DND-41 (cell line): Measurements from ENCODE around the gene EFHD2.

Experiments
- ATAC-seq: fragments of 200-7000 bp; cut with Tn5 transposase; 3 replicates; pipeline ENCODE4 v1.9.1; 2021; ENCODE audit warnings: low read depth; ENCODE audit not compliant: insufficient read depth
- DNase-seq: peaks from one replicate; pipeline ENCODE4 v3.0.0-alpha.2; 2020
- H2AFZ ChIP-seq: 2 replicates; pipeline ENCODE4 v1.6.0; 2012; ENCODE audit warnings: low read depth, low read length
- H3K27ac ChIP-seq: 2 replicates; pipeline ENCODE4 v1.5.1; 2012; ENCODE audit warnings: low read length, inconsistent platforms
- H3K27me3 ChIP-seq: fragments of 200-600 bp; sonication (generic); 2 replicates; pipeline ENCODE4 v1.6.0; 2012; ENCODE audit warnings: low read length, mild to moderate bottlenecking, inconsistent platforms; ENCODE audit not compliant: insufficient read depth, poor library complexity
- H3K36me3 ChIP-seq: 2 replicates; pipeline ENCODE4 v1.5.1; 2012; ENCODE audit warnings: low read length, inconsistent platforms; ENCODE audit not compliant: insufficient read depth
- H3K4me1 ChIP-seq: 2 replicates; pipeline ENCODE4 v1.5.1; 2012; ENCODE audit warnings: mild to moderate bottlenecking, low read length; ENCODE audit not compliant: insufficient read depth
- H3K4me2 ChIP-seq: 2 replicates; pipeline ENCODE4 v1.6.0; 2012; ENCODE audit warnings: mild to moderate bottlenecking, moderate library complexity, low read length, inconsistent platforms; ENCODE audit not compliant: insufficient read depth
- H3K4me3 ChIP-seq, 2 experiments: fragments of 200-600 bp in 1 of 2; shearing (Covaris generic) in 1 of 2; 2 replicates each; pipeline ENCODE4 v1.5.1; 2012 to 2016; ENCODE audit warnings: inconsistent platforms in 2 of 2, low read length in 2 of 2, mild to moderate bottlenecking in 2 of 2, low read depth in 1 of 2, moderate library complexity in 1 of 2
- H3K79me2 ChIP-seq: 2 replicates; pipeline ENCODE4 v1.6.0; 2012; ENCODE audit warnings: low read length, inconsistent platforms; ENCODE audit not compliant: insufficient read depth
- H3K9ac ChIP-seq: 2 replicates; pipeline ENCODE4 v1.6.0; 2012; ENCODE audit warnings: low read depth, mild to moderate bottlenecking, inconsistent platforms, low read length, moderate library complexity
- H3K9me3 ChIP-seq: 2 replicates; pipeline ENCODE4 v1.5.1; 2012; ENCODE audit warnings: low read length, moderate library complexity, mild to moderate bottlenecking, inconsistent platforms; ENCODE audit not compliant: insufficient read depth, severe bottlenecking
- H4K20me1 ChIP-seq: 2 replicates; pipeline ENCODE4 v1.6.0; 2012; ENCODE audit warnings: low read length; ENCODE audit not compliant: insufficient read depth
- EZH2 ChIP-seq: IDR thresholded peaks from 3 replicates; pipeline ENCODE4 v1.6.1; 2012; ENCODE audit warnings: borderline replicate concordance, low read depth, mild to moderate bottlenecking, moderate library complexity, low read length, inconsistent platforms; ENCODE audit not compliant: severe bottlenecking
- TF ChIP-seq, protein P1 (sequence below): IDR thresholded peaks from 2 replicates; pipeline ENCODE4 v1.5.1; 2012; ENCODE audit warnings: borderline replicate concordance, low read length, moderate library complexity, mild to moderate bottlenecking; ENCODE audit not compliant: poor library complexity, severe bottlenecking; ENCODE audit errors: extremely low read depth

Gene EFHD2

GRCh38 chr1:15362737-15363128 is 47.0 kb upstream of the EFHD2 start:
- H3K27ac ChIP-seq: no peak overlapping the region
- no peak overlapping the region for H3K4me2 ChIP-seq
- ATAC-seq (no peak), DNase-seq (no peak)
- H4K20me1 ChIP-seq: peaks cover 4% of the 10 kb centered on the region; the same call in 1 of the 2 replicates
- no peaks in the 10 kb centered on the region for H3K36me3 ChIP-seq
- H3K4me3 ChIP-seq: no peak overlapping the region
- no peaks in the 10 kb centered on the region for H3K4me1 ChIP-seq
- TF ChIP-seq EZH2: no peak
- TF ChIP-seq, protein P1, sequence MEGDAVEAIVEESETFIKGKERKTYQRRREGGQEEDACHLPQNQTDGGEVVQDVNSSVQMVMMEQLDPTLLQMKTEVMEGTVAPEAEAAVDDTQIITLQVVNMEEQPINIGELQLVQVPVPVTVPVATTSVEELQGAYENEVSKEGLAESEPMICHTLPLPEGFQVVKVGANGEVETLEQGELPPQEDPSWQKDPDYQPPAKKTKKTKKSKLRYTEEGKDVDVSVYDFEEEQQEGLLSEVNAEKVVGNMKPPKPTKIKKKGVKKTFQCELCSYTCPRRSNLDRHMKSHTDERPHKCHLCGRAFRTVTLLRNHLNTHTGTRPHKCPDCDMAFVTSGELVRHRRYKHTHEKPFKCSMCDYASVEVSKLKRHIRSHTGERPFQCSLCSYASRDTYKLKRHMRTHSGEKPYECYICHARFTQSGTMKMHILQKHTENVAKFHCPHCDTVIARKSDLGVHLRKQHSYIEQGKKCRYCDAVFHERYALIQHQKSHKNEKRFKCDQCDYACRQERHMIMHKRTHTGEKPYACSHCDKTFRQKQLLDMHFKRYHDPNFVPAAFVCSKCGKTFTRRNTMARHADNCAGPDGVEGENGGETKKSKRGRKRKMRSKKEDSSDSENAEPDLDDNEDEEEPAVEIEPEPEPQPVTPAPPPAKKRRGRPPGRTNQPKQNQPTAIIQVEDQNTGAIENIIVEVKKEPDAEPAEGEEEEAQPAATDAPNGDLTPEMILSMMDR: no peak
- H3K9me3 ChIP-seq: no peaks in the 10 kb centered on the region
- H3K9ac ChIP-seq: no peak overlapping the region
- peaks cover 3% of the 10 kb centered on the region for H3K27me3 ChIP-seq
- H2AFZ ChIP-seq: no peak overlapping the region
- no peaks in the 10 kb centered on the region for H3K79me2 ChIP-seq

DNA sequence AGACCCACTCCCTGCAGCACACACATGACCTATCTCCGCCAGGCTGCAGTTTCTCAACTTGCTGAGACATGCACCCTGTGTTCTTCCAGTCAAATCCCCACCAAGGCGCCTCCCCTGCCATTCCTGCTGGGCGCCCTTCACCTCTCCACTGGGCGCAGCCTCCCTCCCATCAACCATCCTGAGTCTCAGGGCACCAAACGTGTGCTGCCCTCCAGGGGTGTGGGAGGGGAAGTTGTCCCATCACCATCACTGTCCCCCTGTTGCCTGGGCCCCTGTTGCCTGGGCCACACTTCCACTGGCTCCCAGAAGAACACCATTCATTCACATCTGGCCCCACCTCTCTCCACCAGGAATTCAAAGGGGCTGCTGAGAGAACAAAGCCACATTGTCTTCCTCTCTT is 44.9 kb upstream of the EFHD2 start:
- Histone ChIP-seq H3K4me1 (no peaks in the 10 kb centered on the region), H3K27ac (no peak overlapping the region), H2AFZ (no peak overlapping the region), H3K4me3 (no peak overlapping the region), H3K9ac (no peak overlapping the region), H4K20me1 (peaks cover 4% of the 10 kb centered on the region; the same call in 1 of the 2 replicates), H3K9me3 (no peaks in the 10 kb centered on the region), H3K79me2 (no peaks in the 10 kb centered on the region), H3K4me2 (no peak overlapping the region), H3K27me3 (peaks cover 6% of the 10 kb centered on the region), H3K36me3 (no peaks in the 10 kb centered on the region)
- ATAC-seq (no peak), DNase-seq (no peak)
- no peak for TF ChIP-seq EZH2
- TF ChIP-seq, protein P1: no peak

GRCh38 chr1:15368888-15369287 is 40.8 kb upstream of the EFHD2 start:
- Histone ChIP-seq H2AFZ (no peak overlapping the region), H3K4me2 (no peak overlapping the region), H3K4me1 (no peaks in the 10 kb centered on the region), H3K36me3 (no peaks in the 10 kb centered on the region), H3K9me3 (no peaks in the 10 kb centered on the region), H3K27ac (no peak overlapping the region), H4K20me1 (no peaks in the 10 kb centered on the region), H3K4me3 (no peak overlapping the region), H3K79me2 (no peaks in the 10 kb centered on the region), H3K9ac (no peak overlapping the region), H3K27me3 (peaks cover 6% of the 10 kb centered on the region)
- DNase-seq (no peak), ATAC-seq (no peak)
- TF ChIP-seq, protein P1: no peak
- TF ChIP-seq EZH2: no peak

DNA sequence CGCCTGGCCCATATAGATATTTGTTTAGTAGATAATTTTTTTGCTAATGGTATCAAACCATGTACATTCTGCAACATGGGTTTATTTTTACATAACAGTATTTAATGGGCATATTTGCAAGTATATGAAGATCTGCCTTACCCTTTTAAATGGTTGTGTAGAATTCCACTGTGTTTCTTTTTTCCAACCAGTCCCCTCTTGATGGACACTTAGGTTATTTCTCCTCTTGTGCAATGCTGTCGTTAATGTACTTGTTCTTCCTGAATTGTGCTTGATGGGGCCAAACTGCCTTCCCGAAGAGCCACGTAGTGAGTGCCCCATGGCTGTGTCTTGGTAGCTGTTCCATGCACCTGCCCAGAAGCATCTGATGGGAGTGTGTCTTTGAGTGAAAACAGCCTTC is 39.4 kb upstream of the EFHD2 start:
- no peak overlapping the region for H3K27ac ChIP-seq
- H3K27me3 ChIP-seq: peaks cover 3% of the 10 kb centered on the region
- no peak overlapping the region for H3K4me2 ChIP-seq
- no peak for ATAC-seq
- no peak for DNase-seq
- H3K79me2 ChIP-seq: no peaks in the 10 kb centered on the region
- no peak overlapping the region for H3K9ac ChIP-seq
- H3K36me3 ChIP-seq: no peaks in the 10 kb centered on the region
- H2AFZ ChIP-seq: no peak overlapping the region
- no peaks in the 10 kb centered on the region for H4K20me1 ChIP-seq
- H3K4me3 ChIP-seq: no peak overlapping the region
- no peaks in the 10 kb centered on the region for H3K9me3 ChIP-seq
- H3K4me1 ChIP-seq: no peaks in the 10 kb centered on the region
- TF ChIP-seq, protein P1: no peak
- no peak for TF ChIP-seq EZH2
